ENCODE results near the gene ARHGAP9.

The ARHGAP9 gene

GRCh38 chr12:57485695-57486094 lies 6.0 kb upstream of the ARHGAP9 start:
- ChIA-PET CTCF (interaction anchor here (0.9 to 2.3 kb wide), 5 partner anchors 20 to 98 kb away, joined by 3 to 9 read pairs (median 5); partner anchors contain the start of gene GLI1), POLR2A (no interaction called here)
- no peak for DNase-seq (ENCODE audit: extremely low spot score)
- no peak for TF ChIP-seq CTCF (IDR thresholded peaks at IDR 0.05; ENCODE audit: control extremely low read depth, extremely low read depth, low read depth, missing control alignments)

GRCh38 chr12:57483466-57483865 lies 3.8 kb upstream of the ARHGAP9 start:
- ChIA-PET POLR2A (interaction anchor here (0.6 kb wide), 1 partner anchor 10 kb away, joined by 3 read pairs; no protein-coding TSS in a partner anchor), CTCF (interaction anchor here (10.6 to 11.0 kb wide), 2 partner anchors 21 to 29 kb away, joined by 72 to 171 read pairs; partner anchors contain the start of genes GLI1 and INHBE)
- DNase-seq (ENCODE audit: extremely low spot score), result no peak

DNA sequence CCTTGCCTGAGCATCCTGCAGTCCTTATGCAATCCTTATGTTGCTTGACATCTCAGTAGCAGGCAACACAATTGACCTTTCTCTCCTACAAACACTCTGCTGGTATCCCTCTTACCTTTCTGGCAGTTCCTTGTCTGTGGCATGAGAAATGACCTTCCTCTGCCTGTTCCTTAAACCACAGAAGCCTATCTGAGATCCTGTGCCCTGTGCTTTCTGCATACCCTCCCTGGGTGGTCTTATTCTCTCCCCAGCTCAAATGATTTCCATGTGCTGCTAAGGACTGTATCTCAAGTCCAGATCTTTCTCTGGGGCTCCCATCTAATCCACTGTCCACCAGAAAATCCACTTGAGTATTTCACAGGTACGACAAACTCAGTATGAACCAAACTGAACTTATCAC lies 2.0 kb upstream of the ARHGAP9 start:
- TF ChIP-seq CTCF (IDR thresholded peaks at IDR 0.05; ENCODE audit: control extremely low read depth, extremely low read depth, low read depth, missing control alignments), result no peak
- no peak for DNase-seq (ENCODE audit: extremely low spot score)
- CTCF ChIA-PET, result interaction anchor here (10.6 to 11.0 kb wide), 2 partner anchors 19 to 28 kb away, joined by 72 to 171 read pairs; partner anchors contain the start of genes GLI1 and INHBE
- POLR2A ChIA-PET, result no interaction called here

More at GRCh38 chr12:57483466-57483865, 3.8 kb upstream of the ARHGAP9 start:
- TF ChIP-seq CTCF (IDR thresholded peaks at IDR 0.05; ENCODE audit: control extremely low read depth, extremely low read depth, low read depth, missing control alignments), result no peak

- TF ChIP-seq CTCF (IDR thresholded peaks at IDR 0.05; ENCODE audit: control extremely low read depth, extremely low read depth, low read depth, missing control alignments), result peak; percentile 7
- no peak for DNase-seq (ENCODE audit: extremely low spot score)
- POLR2A ChIA-PET, result interaction anchor here (2.1 kb wide), 1 partner anchor 20 kb away, joined by 5 read pairs; the partner anchor contains the start of gene GLI1
- CTCF ChIA-PET, result interaction anchor here (1.7 to 11.0 kb wide), 4 partner anchors 17 to 172 kb away, joined by 4 to 171 read pairs (median 39); partner anchors contain the start of genes B4GALNT1, GLI1 and INHBE
These were observed 657 bp downstream of the ARHGAP9 start for GRCh38 chr12:57479043-57479375.

DNA sequence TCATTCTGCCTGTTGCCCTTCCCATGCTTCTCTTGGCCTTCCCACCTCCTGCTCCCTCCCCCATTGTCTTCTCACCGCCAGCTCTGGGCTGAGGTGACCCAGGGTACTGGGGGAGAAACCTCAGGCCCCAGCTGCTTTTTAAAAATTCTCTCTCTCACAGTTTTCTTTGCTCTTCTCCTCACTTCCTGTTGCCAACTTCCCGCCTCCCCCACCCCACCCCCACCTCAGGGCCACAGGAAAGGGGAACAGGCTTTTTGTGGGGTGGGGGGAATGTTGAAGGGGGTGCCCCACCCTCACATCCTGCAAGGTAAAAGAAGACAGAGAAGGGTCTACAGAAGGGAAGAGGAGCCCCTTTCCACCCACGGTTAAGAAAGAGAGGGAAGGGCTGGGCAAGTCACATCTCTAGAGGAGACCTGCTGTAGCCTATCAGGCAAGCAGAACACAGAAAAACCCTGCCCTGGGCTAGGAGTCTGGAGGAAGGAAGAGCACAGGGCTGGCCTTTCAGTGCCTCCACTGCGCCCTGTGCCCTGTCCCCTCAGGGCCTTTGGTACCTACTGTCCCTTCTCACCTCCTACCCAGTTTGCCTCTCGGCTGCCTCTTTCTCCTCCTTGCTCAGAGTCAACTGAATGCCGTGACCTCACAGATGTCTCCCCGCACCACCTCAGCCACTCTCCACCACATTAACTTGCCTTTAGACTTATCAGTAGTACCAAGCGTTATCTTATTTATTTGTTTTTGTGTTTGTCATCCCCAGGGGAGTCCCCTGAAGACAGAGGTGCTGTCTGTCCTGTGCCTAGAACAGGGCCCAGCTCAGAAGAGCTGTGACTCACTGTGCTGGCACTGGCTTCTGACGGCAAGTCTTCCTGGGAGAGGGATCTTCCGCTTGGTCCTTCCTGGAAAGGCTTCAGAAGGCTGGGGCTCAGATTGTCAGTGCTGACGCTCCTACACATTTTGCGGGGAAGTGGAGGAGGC lies 1.7 kb downstream of the ARHGAP9 start:
- no peak for TF ChIP-seq CTCF (IDR thresholded peaks at IDR 0.05; ENCODE audit: control extremely low read depth, extremely low read depth, low read depth, missing control alignments)
- ChIA-PET CTCF (interaction anchor here (1.0 to 11.0 kb wide), 4 partner anchors 16 to 239 kb away, joined by 3 to 171 read pairs (median 38); partner anchors contain the start of genes GLI1 and INHBE), POLR2A (interaction anchor here (1.4 to 2.1 kb wide), 2 partner anchors 19 to 42 kb away, joined by 5 to 6 read pairs; partner anchors contain the start of genes DDIT3 and GLI1)
- DNase-seq (ENCODE audit: extremely low spot score), result peak; percentile 67

DNA sequence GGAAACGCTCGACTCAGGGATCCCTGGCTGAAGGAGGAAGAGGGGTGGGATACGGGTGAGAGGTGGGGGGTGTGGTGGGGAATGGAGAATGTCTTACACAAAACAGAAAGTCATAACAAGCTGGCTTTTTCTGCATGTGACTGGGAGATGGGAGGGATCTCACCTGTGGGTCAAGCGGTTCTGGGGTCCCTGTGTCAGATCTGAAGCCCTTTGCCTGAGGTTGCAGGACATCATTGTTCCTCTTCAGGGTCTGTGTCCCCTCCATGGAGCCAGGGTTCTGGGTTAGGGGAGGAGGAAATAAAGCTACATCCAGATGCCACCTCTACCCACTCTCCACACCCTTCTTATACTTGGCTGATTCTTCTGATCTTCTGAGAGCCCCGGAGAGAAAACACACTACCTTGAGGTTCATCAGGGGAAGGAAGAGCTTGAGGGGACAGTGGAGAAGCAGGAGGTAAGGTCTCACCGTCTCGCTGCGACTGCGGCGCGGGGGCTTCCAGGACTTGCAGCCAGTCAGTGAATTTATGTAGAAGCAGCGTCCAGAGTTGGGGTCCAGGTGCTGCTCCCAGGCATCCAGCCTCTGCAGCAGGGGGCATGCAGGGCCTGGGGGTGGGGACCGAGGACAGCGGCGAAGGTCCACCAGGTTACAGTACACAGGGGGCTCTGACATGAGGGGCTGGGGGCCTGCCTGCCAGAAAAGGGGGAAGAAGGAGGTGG lies 2.5 kb downstream of the ARHGAP9 start:
- CTCF ChIA-PET, result interaction anchor here (1.0 to 11.0 kb wide), 6 partner anchors 10 to 238 kb away, joined by 3 to 171 read pairs (median 3); partner anchors contain the start of genes GLI1 and INHBE
- DNase-seq (ENCODE audit: extremely low spot score), result no peak
- POLR2A ChIA-PET, result interaction anchor here (0.6 to 1.4 kb wide), 2 partner anchors 43 to 1375 kb away, joined by 5 to 6 read pairs; partner anchors contain the start of gene DDIT3
- no peak for TF ChIP-seq CTCF (IDR thresholded peaks at IDR 0.05; ENCODE audit: control extremely low read depth, extremely low read depth, low read depth, missing control alignments)
